ENCODE results near the gene VSNL1. TPM values are rescaled to one million over a fixed set of nuclear protein-coding genes. Genes with fewer than 3 reads are reported as not detected.

Gene VSNL1
- total RNA-seq, 1 donor from 2014 or later: 19.2 TPM

DNA sequence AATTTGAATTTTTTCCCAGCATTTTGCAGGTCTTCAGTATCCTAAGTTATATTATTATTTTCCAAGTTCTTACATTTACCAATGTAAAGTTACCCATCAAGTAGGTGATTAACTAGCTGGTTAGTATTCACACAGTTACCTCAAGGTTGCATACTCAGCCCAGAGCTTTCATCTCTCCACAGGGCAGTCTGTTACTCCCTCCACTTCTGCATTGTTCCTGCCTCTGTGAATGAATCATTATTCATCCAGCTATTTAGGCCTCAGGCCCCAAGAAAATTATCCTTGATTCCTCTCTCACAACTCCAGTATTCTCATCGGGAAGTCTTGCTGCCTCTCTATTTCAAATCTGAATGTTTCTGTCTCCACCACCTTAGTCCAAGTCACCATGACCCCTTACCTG is 121.0 kb downstream of the VSNL1 start:
- intact Hi-C loops (cut with DNase I): no loop called here
- TF ChIP-seq POLR2A (IDR thresholded peaks at IDR 0.05) (no peak), POLR2AphosphoS5 (IDR thresholded peaks at IDR 0.05; ENCODE audit: insufficient read depth in 1 of 2, low read depth in 1 of 2) (no peak)
- TF ChIP-seq, protein P1, sequence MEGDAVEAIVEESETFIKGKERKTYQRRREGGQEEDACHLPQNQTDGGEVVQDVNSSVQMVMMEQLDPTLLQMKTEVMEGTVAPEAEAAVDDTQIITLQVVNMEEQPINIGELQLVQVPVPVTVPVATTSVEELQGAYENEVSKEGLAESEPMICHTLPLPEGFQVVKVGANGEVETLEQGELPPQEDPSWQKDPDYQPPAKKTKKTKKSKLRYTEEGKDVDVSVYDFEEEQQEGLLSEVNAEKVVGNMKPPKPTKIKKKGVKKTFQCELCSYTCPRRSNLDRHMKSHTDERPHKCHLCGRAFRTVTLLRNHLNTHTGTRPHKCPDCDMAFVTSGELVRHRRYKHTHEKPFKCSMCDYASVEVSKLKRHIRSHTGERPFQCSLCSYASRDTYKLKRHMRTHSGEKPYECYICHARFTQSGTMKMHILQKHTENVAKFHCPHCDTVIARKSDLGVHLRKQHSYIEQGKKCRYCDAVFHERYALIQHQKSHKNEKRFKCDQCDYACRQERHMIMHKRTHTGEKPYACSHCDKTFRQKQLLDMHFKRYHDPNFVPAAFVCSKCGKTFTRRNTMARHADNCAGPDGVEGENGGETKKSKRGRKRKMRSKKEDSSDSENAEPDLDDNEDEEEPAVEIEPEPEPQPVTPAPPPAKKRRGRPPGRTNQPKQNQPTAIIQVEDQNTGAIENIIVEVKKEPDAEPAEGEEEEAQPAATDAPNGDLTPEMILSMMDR (IDR thresholded peaks at IDR 0.05): no peak
- H3K4me1 ChIP-seq: no peaks in the 10 kb centered on the region
- peaks cover 0 to 10% of the 10 kb centered on the region in 2 donors for H3K36me3 ChIP-seq
- H3K27me3 ChIP-seq: no peaks in the 10 kb centered on the region
- no peak overlapping the region for H3K4me3 ChIP-seq
- H3K9me3 ChIP-seq: no peaks in the 10 kb centered on the region
- no peak overlapping the region for H3K27ac ChIP-seq
- DNase-seq (ENCODE audit: extremely low spot score in 2 of 2): no peak

DNA sequence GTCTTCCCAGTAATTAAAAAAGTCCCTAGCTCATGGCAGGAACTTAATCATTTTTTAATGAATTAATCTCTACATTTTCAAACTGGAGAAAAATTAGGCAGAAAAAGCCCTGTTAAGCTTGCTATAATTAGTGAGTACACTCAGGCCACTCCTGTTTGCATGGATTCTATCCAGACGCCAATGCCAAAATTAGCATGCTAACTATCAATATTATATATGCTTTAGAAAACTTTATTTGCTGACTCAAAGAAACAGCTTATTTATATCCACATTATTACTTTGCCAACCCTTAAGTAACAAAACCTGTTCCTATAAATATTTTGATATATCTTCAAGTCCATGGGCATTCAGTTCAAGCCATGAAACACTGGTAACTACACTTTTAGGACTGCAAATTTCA is 122.2 kb downstream of the VSNL1 start:
- no peak for DNase-seq (ENCODE audit: extremely low spot score in 2 of 2)
- intact Hi-C loops (cut with DNase I): no loop called here
- no peaks in the 10 kb centered on the region for H3K27me3 ChIP-seq
- H3K9me3 ChIP-seq: no peaks in the 10 kb centered on the region
- TF ChIP-seq, protein P1 (IDR thresholded peaks at IDR 0.05): no peak
- TF ChIP-seq POLR2A (IDR thresholded peaks at IDR 0.05) (no peak), POLR2AphosphoS5 (IDR thresholded peaks at IDR 0.05; ENCODE audit: insufficient read depth in 1 of 2, low read depth in 1 of 2) (no peak)
- no peak overlapping the region for H3K27ac ChIP-seq
- no peak overlapping the region for H3K4me3 ChIP-seq
- peaks cover 0 to 15% of the 10 kb centered on the region in 2 donors for H3K36me3 ChIP-seq
- no peaks in the 10 kb centered on the region for H3K4me1 ChIP-seq

DNA sequence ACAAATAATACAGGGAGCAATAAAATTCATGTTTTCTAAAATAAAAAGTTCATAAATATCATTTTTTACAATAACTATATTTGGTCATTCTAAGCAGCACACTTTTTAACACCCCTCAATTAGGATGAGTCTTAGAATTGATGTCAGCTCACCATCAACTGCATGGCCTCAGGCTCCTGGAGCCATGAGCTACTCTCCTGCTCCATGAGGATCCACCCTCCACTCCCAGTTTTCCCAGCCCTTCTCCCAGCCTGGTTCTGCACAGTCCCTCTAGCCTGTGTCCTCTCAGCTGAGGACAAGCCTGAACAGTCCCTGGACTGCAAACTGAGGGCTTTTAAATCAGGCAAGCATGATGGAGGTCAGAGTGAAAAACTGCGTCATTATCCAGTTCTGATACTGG is 124.0 kb downstream of the VSNL1 start:
- H3K27ac ChIP-seq: no peak overlapping the region
- H3K4me3 ChIP-seq: no peak overlapping the region
- H3K27me3 ChIP-seq: no peaks in the 10 kb centered on the region
- peaks cover 0 to 29% of the 10 kb centered on the region in 2 donors for H3K36me3 ChIP-seq
- no peak for TF ChIP-seq POLR2AphosphoS5 (IDR thresholded peaks at IDR 0.05; ENCODE audit: insufficient read depth in 1 of 2, low read depth in 1 of 2)
- TF ChIP-seq, protein P1 (IDR thresholded peaks at IDR 0.05): no peak
- no peak for TF ChIP-seq POLR2A (IDR thresholded peaks at IDR 0.05)
- no peaks in the 10 kb centered on the region for H3K9me3 ChIP-seq
- intact Hi-C loops (cut with DNase I): no loop called here
- no peak for DNase-seq (ENCODE audit: extremely low spot score in 2 of 2)
- no peaks in the 10 kb centered on the region for H3K4me1 ChIP-seq

DNA sequence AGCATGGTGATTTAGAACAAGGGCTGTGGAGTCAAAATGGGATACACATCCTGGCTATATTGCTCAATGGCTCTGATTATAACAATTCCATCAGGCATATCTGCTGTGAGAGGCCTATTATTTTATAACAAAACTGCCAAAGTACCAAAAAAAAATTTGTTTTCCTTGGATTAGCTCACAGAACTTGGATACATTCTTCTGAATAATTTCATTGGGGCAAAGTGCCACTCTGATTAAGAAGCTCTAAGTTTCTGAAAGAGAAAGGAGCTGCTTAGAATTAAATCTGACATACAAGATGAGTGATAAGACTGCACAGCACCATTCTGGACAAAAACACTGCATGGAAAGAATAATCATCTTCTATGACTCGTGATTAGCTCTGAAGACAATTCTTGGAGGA is 127.4 kb downstream of the VSNL1 start:
- DNase-seq (ENCODE audit: extremely low spot score in 2 of 2): no peak
- TF ChIP-seq, protein P1 (IDR thresholded peaks at IDR 0.05): no peak
- no peak for TF ChIP-seq POLR2AphosphoS5 (IDR thresholded peaks at IDR 0.05; ENCODE audit: insufficient read depth in 1 of 2, low read depth in 1 of 2)
- TF ChIP-seq POLR2A (IDR thresholded peaks at IDR 0.05): no peak
- H3K36me3 ChIP-seq: peaks cover 0 to 36% of the 10 kb centered on the region in 2 donors
- H3K27me3 ChIP-seq: no peaks in the 10 kb centered on the region
- H3K4me1 ChIP-seq: no peaks in the 10 kb centered on the region
- no peaks in the 10 kb centered on the region for H3K9me3 ChIP-seq
- intact Hi-C loops (cut with DNase I): no loop called here
- H3K27ac ChIP-seq: no peak overlapping the region
- no peak overlapping the region for H3K4me3 ChIP-seq

DNA sequence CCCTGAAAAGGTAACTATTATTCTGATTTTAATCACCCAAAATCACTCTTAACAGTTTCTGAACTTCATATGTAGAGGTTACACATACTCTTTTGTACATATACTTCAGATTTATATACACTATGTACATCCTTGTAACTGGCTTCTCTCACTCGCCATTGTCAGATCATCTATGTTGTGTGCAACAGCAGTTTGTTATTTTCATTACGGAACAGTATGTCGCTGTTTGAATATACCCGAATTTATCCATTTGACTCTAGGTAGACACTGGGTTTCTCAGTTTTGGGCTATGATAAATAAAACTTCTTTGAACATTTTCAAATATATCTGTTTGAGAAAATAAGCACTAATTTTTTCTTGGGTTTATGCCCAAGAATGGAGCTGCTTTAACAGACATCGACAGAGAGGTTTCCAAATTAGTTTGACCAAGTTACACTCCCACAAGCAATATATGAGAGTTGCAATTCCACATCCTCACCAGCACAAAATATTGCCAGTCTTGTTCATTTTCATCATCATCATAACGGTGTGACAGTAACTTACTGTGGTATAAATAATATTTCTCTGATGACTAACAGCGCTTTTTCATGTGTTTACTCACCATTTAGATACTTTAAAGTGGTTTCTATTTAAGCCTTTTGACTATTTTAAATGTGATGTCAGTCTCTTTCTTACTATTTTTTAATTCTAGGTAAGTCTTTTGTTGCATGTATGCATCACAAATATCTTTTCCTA is 132.3 kb downstream of the VSNL1 start:
- no peak overlapping the region for H3K4me3 ChIP-seq
- peaks cover 0 to 24% of the 10 kb centered on the region in 2 donors for H3K36me3 ChIP-seq
- no peaks in the 10 kb centered on the region for H3K27me3 ChIP-seq
- H3K27ac ChIP-seq: no peak overlapping the region
- no peak for DNase-seq (ENCODE audit: extremely low spot score in 2 of 2)
- intact Hi-C loops (cut with DNase I): no loop called here
- no peak for TF ChIP-seq POLR2A (IDR thresholded peaks at IDR 0.05)
- TF ChIP-seq POLR2AphosphoS5 (IDR thresholded peaks at IDR 0.05; ENCODE audit: insufficient read depth in 1 of 2, low read depth in 1 of 2): no peak
- TF ChIP-seq, protein P1 (IDR thresholded peaks at IDR 0.05): no peak
- H3K4me1 ChIP-seq: no peaks in the 10 kb centered on the region
- no peaks in the 10 kb centered on the region for H3K9me3 ChIP-seq

Measured in vagina (tissue), 2 donors.